ENCODE data around the gene CD4. TPM values are rescaled to one million over a fixed set of nuclear protein-coding genes. Genes with fewer than 3 reads are reported as not detected.

Gene CD4
- total and polyA plus RNA-seq, 2 of the 4 experiments (the other 2 are of a cell fraction), result 5.7 to 15.0 TPM

DNA sequence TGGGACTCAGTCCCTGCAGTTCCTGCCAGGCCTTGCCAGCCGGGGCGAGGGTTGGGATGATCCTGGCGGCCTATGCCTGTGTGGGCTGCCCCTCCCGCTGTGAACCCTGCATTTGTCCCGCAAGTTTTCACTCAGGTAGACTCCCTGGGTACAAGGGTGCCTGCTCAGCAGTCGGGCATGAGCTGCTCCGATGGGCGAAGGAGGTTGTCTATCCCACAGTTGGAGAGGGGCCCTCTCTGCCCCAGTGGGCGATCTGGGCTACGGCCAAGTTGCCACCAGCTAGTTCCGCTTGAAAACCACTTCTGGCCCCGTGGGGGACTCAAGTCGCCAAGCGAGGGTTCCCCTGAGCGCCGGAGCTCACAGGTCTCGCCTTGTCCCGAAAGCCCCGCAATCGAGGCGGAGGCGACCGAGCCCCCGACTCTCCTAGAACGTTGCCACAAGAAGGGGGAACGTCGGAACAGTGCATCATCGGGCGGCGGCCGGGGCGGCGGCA, 77.6 kb downstream of the CD4 start:
- in situ Hi-C loops (cut with MboI; ENCODE audit: low sequenced_read_pairs) (loop anchor here (5.0 kb wide), 1 partner anchor 95 kb away; no protein-coding TSS in a partner anchor), dilution Hi-C loops (cut with HindIII; ENCODE audit: low sequenced_read_pairs, unreplicated experiment) (no loop called here), intact Hi-C loops (cut with micrococcal nuclease) (loop anchor here (5.0 kb wide), 1 partner anchor 770 kb away; no protein-coding TSS in a partner anchor)
- peak overlapping the region; percentile 65 for H2BK120ac ChIP-seq (ENCODE audit: low read depth, low read length)
- H4K5ac ChIP-seq (ENCODE audit: low read depth, low read length), result peak overlapping the region; percentile 92
- H3K14ac ChIP-seq (replicated peaks; ENCODE audit: low read depth, low read length), result peak overlapping the region; percentile 92
- ATAC-seq (ENCODE audit: low read depth) (peak; percentile 1), DNase-seq (no peak)
- peak overlapping the region; percentile 78 for H2BK5ac ChIP-seq (ENCODE audit: low read depth, low read length, poor library complexity, severe bottlenecking)
- H4K20me1 ChIP-seq (ENCODE audit: insufficient read depth, low read length), result peaks cover 44% of the 10 kb centered on the region
- peak overlapping the region; percentile 75 for H3K27ac ChIP-seq (ENCODE audit: insufficient read depth, low read length)
- H2AK5ac ChIP-seq (ENCODE audit: low read depth, low read length), result peak overlapping the region; percentile 97
- H3K23ac ChIP-seq (ENCODE audit: low read depth, low read length), result peak overlapping the region; percentile 73
- no peak overlapping the region for H2BK20ac ChIP-seq (ENCODE audit: low read depth, low read length)
- peaks cover 56% of the 10 kb centered on the region for H3K36me3 ChIP-seq (ENCODE audit: control insufficient read depth, insufficient read depth, low read length)
- peak overlapping the region; percentile 95 for H2AK9ac ChIP-seq (replicated peaks; ENCODE audit: low read depth, low read length, poor library complexity)
- H3K56ac ChIP-seq (ENCODE audit: extremely low read depth, insufficient read depth, low read length), result peak overlapping the region; percentile 27; the same call in 1 of the 2 replicates
- H3K4me3 ChIP-seq (ENCODE audit: insufficient read depth, low read depth, low read length), result peak overlapping the region; percentile 61
- H3K9me1 ChIP-seq (ENCODE audit: insufficient read depth, low read length), result 0 out of 2 replicates have a peak, but pooled peaks cover 7% of the 10 kb centered on the region
- no peaks in the 10 kb centered on the region for H3K27me3 ChIP-seq (ENCODE audit: control insufficient read depth, insufficient read depth, low read length)
- ChIA-PET POLR2A (ENCODE audit: unreplicated experiment) (interaction anchor here (0.6 to 1.9 kb wide), 4 partner anchors 14 to 309 kb away, joined by 3 to 10 read pairs (median 4); partner anchors contain the start of gene USP5), CTCF (no interaction called here)
- no peaks in the 10 kb centered on the region for H3K9me3 ChIP-seq (ENCODE audit: control insufficient read depth, insufficient read depth, low read length)
- H3K9ac ChIP-seq (ENCODE audit: low read depth, low read length), result peak overlapping the region; percentile 78
- peak overlapping the region; percentile 84 for H4K91ac ChIP-seq (ENCODE audit: insufficient read depth, low read depth, low read length)
- WGBS, 2 experiments (ENCODE audit: extremely low coverage in 2 of 2, insufficient read length in 1 of 2), result 4% methylated on average over 10 of the region's 33 CpGs; no CpG with 5 or more reads in 1 of the 2 experiments
- peak overlapping the region; percentile 92 to 93 for H4K8ac ChIP-seq (ENCODE audit: low read depth in 2 of 2, low read length in 2 of 2)
- 0 out of 3 replicates have a peak overlapping the region, but pooled peaks have one; percentile 50 for H2BK15ac ChIP-seq (ENCODE audit: low read depth, low read length)
- H2AFZ ChIP-seq (replicated peaks; ENCODE audit: low read length, poor library complexity), result peak overlapping the region; percentile 95
- H3K4ac ChIP-seq (ENCODE audit: low read depth, low read length), result peak overlapping the region; percentile 95
- BruUV-seq (replicated peaks), result no TSS peak
- H3K4me2 ChIP-seq (ENCODE audit: low read depth, low read length), result peak overlapping the region; percentile 95
- peaks cover 16% of the 10 kb centered on the region for H3K4me1 ChIP-seq (ENCODE audit: control insufficient read depth, insufficient read depth, low read length)
- H3K18ac ChIP-seq (ENCODE audit: low read depth, low read length), result peak overlapping the region; percentile 65
- TF ChIP-seq POLR2A (IDR thresholded peaks at IDR 0.05; ENCODE audit: low read depth, low read length) (no peak), BHLHE40 (IDR thresholded peaks at IDR 0.05; ENCODE audit: low read depth, low read length) (no peak), MAZ (IDR thresholded peaks at IDR 0.05; ENCODE audit: borderline replicate concordance, low read depth, low read length) (no peak), SMC3 (IDR thresholded peaks at IDR 0.05; ENCODE audit: low read depth, low read length) (no peak), RAD21 (IDR thresholded peaks at IDR 0.05; ENCODE audit: low read length) (no peak), NFE2L2 (IDR thresholded peaks at IDR 0.05; ENCODE audit: low read depth, low read length) (no peak), CHD1 (IDR thresholded peaks at IDR 0.05; ENCODE audit: low read depth, low read length) (no peak), CEBPB (IDR thresholded peaks at IDR 0.05; ENCODE audit: low read depth, low read length) (no peak), USF2 (IDR thresholded peaks at IDR 0.05; ENCODE audit: low read depth, low read length) (no peak), RFX5 (IDR thresholded peaks at IDR 0.05; ENCODE audit: low read depth, low read length) (no peak)
- TF ChIP-seq, protein P1, sequence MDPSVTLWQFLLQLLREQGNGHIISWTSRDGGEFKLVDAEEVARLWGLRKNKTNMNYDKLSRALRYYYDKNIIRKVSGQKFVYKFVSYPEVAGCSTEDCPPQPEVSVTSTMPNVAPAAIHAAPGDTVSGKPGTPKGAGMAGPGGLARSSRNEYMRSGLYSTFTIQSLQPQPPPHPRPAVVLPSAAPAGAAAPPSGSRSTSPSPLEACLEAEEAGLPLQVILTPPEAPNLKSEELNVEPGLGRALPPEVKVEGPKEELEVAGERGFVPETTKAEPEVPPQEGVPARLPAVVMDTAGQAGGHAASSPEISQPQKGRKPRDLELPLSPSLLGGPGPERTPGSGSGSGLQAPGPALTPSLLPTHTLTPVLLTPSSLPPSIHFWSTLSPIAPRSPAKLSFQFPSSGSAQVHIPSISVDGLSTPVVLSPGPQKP (IDR thresholded peaks at IDR 0.05; ENCODE audit: borderline replicate concordance, low read depth, low read length), result no peak
- H3K79me1 ChIP-seq (ENCODE audit: low read depth in 1 of 2, low read length in 2 of 2), result peaks cover 22 to 45% of the 10 kb centered on the region in 2 experiments
